ENCODE measurements around the gene ZNF512.

GRCh38 chr2:27537287-27537686, 45.6 kb upstream of the ZNF512 start:
- TF ChIP-seq CTCF (IDR thresholded peaks at IDR 0.05) (no peak), POLR2A (IDR thresholded peaks at IDR 0.05) (no peak)
